Measurements from ENCODE around the gene SLC12A1. TPM values are rescaled to one million over a fixed set of nuclear protein-coding genes. Genes with fewer than 3 reads are reported as not detected.

The SLC12A1 gene
- total RNA-seq, 1 experiment from 2014 or later: not detected

- ATAC-seq (no peak), DNase-seq (ENCODE audit: low read depth, low spot score) (no peak)
- TF ChIP-seq, protein P1, sequence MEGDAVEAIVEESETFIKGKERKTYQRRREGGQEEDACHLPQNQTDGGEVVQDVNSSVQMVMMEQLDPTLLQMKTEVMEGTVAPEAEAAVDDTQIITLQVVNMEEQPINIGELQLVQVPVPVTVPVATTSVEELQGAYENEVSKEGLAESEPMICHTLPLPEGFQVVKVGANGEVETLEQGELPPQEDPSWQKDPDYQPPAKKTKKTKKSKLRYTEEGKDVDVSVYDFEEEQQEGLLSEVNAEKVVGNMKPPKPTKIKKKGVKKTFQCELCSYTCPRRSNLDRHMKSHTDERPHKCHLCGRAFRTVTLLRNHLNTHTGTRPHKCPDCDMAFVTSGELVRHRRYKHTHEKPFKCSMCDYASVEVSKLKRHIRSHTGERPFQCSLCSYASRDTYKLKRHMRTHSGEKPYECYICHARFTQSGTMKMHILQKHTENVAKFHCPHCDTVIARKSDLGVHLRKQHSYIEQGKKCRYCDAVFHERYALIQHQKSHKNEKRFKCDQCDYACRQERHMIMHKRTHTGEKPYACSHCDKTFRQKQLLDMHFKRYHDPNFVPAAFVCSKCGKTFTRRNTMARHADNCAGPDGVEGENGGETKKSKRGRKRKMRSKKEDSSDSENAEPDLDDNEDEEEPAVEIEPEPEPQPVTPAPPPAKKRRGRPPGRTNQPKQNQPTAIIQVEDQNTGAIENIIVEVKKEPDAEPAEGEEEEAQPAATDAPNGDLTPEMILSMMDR (IDR thresholded peaks at IDR 0.05): no peak
- TF ChIP-seq POLR2AphosphoS5 (IDR thresholded peaks at IDR 0.05; ENCODE audit: low read depth, low read length) (no peak), REST (IDR thresholded peaks at IDR 0.05; ENCODE audit: insufficient read depth in 1 of 2, low read depth in 2 of 2, low read length in 1 of 2) (no peak), SIN3A (IDR thresholded peaks at IDR 0.05; ENCODE audit: borderline replicate concordance, insufficient read depth, low read depth, low read length) (no peak), TCF7L2 (IDR thresholded peaks at IDR 0.05; ENCODE audit: low read depth, low read length) (no peak)
- Histone ChIP-seq H3K9me3 (ENCODE audit: control insufficient read depth, insufficient read depth, low read depth, low read length) (no peaks in the 10 kb centered on the region), H3K36me3 (ENCODE audit: control insufficient read depth, insufficient read depth, low read length) (no peaks in the 10 kb centered on the region), H3K27me3 (ENCODE audit: control insufficient read depth, insufficient read depth, low read length) (no peaks in the 10 kb centered on the region), H3K4me1 (ENCODE audit: control insufficient read depth, insufficient read depth, low read length) (no peaks in the 10 kb centered on the region), H3K27ac (ENCODE audit: low read length) (no peak overlapping the region), H3K4me3 (ENCODE audit: low read depth in 2 of 2, low read length in 2 of 2) (no peak overlapping the region)
- no TSS peak for BruUV-seq (replicated peaks)
- CTCF ChIA-PET: interaction anchor here (0.6 kb wide), 1 partner anchor 499 kb away, joined by 3 read pairs; no protein-coding TSS in a partner anchor
- POLR2A ChIA-PET: no interaction called here
- intact Hi-C loops (cut with micrococcal nuclease; ENCODE audit: unreplicated experiment) (no loop called here), in situ Hi-C loops (cut with HindIII; ENCODE audit: low pct_unique_long_range_greater_than_20kb, low sequenced_read_pairs) (no loop called here)
Observed at GRCh38 chr15:48313216-48313615, 107.1 kb downstream of the SLC12A1 start.

DNA sequence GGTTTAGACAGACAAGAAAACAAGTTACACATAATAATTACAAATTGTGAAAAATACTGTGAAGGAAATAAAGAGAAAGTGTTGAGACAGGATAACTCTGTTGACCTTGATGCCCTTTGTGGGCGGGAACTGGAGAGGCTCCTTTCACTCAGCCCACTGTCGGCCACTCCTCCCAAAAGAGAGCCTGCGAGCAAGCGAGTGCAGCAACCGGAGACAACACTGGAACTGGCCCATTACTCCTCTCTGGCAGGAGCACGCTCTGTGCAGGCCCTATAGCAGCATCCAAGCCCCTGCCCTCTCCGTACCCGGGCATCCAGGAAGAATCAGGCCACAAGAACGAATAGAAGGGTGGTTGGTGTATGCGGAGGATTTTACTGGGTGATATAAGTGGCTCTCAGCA, 108.9 kb downstream of the SLC12A1 start:
- in situ Hi-C loops (cut with HindIII; ENCODE audit: low pct_unique_long_range_greater_than_20kb, low sequenced_read_pairs): no loop called here
- intact Hi-C loops (cut with micrococcal nuclease; ENCODE audit: unreplicated experiment): no loop called here
- Histone ChIP-seq H3K36me3 (ENCODE audit: control insufficient read depth, insufficient read depth, low read length) (no peaks in the 10 kb centered on the region), H3K4me3 (ENCODE audit: low read depth in 2 of 2, low read length in 2 of 2) (no peak overlapping the region), H3K27ac (ENCODE audit: low read length) (no peak overlapping the region), H3K9me3 (ENCODE audit: control insufficient read depth, insufficient read depth, low read depth, low read length) (no peaks in the 10 kb centered on the region), H3K4me1 (ENCODE audit: control insufficient read depth, insufficient read depth, low read length) (no peaks in the 10 kb centered on the region), H3K27me3 (ENCODE audit: control insufficient read depth, insufficient read depth, low read length) (no peaks in the 10 kb centered on the region)
- ATAC-seq (no peak), DNase-seq (ENCODE audit: low read depth, low spot score) (no peak)
- no TSS peak for BruUV-seq (replicated peaks)
- ChIA-PET POLR2A (no interaction called here), CTCF (no interaction called here)
- TF ChIP-seq, protein P1 (IDR thresholded peaks at IDR 0.05): no peak
- TF ChIP-seq REST (IDR thresholded peaks at IDR 0.05; ENCODE audit: insufficient read depth in 1 of 2, low read depth in 2 of 2, low read length in 1 of 2) (no peak), SIN3A (IDR thresholded peaks at IDR 0.05; ENCODE audit: borderline replicate concordance, insufficient read depth, low read depth, low read length) (no peak)

All from Panc1 (cell line).